CD4-positive, alpha-beta T cell treated with Interleukin-4 for 4 hours (primary cell): ENCODE measurements around the gene COL5A2.

ENCODE experiments used
- DNase-seq: peaks from one replicate; pipeline ENCODE4 v3.0.0-alpha.2; 2020

COL5A2 gene

GRCh38 chr2:189096769-189097447 is 82.7 kb downstream of the COL5A2 start:
- no peak for DNase-seq

- DNase-seq: no peak
Measured at GRCh38 chr2:189095101-189095500, 84.5 kb downstream of the COL5A2 start.

- DNase-seq: no peak
Measured at GRCh38 chr2:189092936-189093335, 86.6 kb downstream of the COL5A2 start.

- DNase-seq: no peak
Measured at GRCh38 chr2:189091253-189091652, 88.3 kb downstream of the COL5A2 start.

GRCh38 chr2:189088591-189089205 is 90.9 kb downstream of the COL5A2 start:
- no peak for DNase-seq

- DNase-seq: no peak
Measured at GRCh38 chr2:189086710-189087109, 92.9 kb downstream of the COL5A2 start.

GRCh38 chr2:189086250-189086649 is 93.3 kb downstream of the COL5A2 start:
- DNase-seq: no peak

- DNase-seq: no peak
Measured at GRCh38 chr2:189083606-189084005, 96.0 kb downstream of the COL5A2 start.

- DNase-seq: no peak
Measured at GRCh38 chr2:189083106-189083505, 96.5 kb downstream of the COL5A2 start.

- DNase-seq: no peak
Measured at GRCh38 chr2:189082376-189082975, 97.1 kb downstream of the COL5A2 start.

- DNase-seq: no peak
Measured at GRCh38 chr2:189076572-189076971, 103.0 kb downstream of the COL5A2 start.

GRCh38 chr2:189076120-189076519 is 103.4 kb downstream of the COL5A2 start:
- no peak for DNase-seq

GRCh38 chr2:189074506-189074905 is 105.1 kb downstream of the COL5A2 start:
- DNase-seq: no peak

GRCh38 chr2:189072036-189072435 is 107.5 kb downstream of the COL5A2 start:
- no peak for DNase-seq

- no peak for DNase-seq
Measured at GRCh38 chr2:189069855-189070619, 109.5 kb downstream of the COL5A2 start.

- DNase-seq: no peak
Measured at GRCh38 chr2:189066037-189066436, 113.5 kb downstream of the COL5A2 start.

- no peak for DNase-seq
Measured at GRCh38 chr2:189060096-189060642, 119.4 kb downstream of the COL5A2 start.

- DNase-seq: no peak
Measured at GRCh38 chr2:189057316-189057715, 122.2 kb downstream of the COL5A2 start.

GRCh38 chr2:189056200-189057106 is 123.1 kb downstream of the COL5A2 start:
- DNase-seq: no peak

- no peak for DNase-seq
Measured at GRCh38 chr2:189050165-189050712, 129.3 kb downstream of the COL5A2 start.

GRCh38 chr2:189049709-189050164 is 129.8 kb downstream of the COL5A2 start:
- no peak for DNase-seq

- no peak for DNase-seq
Measured at GRCh38 chr2:189048189-189048588, 131.4 kb downstream of the COL5A2 start.
